NCI-H2107 treated with DMSO at 0.1 percent for 48 hours (cell line): Measurements from ENCODE around the gene HOXB3.

Experiments
- DNase-seq: peaks from one replicate; lab custom pipeline; 2025; ENCODE audit not compliant: unreplicated experiment; lab: John Stamatoyannopoulos, UW

HOXB3 gene

DNA sequence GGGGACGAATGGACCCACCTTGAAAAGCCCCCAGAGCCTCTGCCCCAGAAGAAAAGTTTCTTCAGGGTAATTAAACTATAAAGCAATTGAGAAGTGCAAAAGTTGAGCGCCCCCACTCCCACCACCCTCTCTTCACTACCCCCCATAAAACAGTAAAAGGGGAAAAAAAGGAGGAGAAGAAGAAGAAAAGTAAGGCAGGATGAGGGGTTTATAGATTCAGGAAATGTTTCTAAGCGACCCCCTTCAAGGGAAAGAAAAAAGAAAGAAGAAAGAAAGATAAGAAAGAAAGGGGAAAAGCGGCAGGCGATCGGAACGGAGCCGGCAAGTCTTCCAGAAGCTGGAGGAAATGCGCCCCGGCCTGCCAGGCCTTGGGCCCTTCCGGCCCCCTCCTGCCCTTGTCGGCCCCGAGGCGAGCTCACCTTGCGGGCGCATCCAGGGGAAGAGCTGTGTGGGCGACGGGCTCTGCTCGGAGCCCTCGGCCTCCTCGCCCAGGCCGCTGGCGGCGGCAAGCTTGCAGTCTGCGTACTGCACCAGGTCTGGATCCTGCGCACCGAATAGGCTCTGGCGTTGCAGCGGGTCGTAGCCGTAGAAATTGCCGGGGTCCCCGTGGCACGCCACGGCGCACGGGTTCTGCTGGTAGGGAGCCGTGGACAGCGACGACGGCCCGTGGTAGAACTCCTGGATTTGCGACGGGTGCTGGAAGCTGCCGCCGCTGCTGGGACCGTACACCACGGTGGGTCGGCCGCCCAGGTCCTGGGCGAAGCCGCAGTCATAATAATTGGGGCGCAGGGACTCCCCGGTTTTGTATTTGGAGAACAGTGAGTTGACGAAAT, 24.0 kb upstream of the HOXB3 start:
- no peak for DNase-seq

DNA sequence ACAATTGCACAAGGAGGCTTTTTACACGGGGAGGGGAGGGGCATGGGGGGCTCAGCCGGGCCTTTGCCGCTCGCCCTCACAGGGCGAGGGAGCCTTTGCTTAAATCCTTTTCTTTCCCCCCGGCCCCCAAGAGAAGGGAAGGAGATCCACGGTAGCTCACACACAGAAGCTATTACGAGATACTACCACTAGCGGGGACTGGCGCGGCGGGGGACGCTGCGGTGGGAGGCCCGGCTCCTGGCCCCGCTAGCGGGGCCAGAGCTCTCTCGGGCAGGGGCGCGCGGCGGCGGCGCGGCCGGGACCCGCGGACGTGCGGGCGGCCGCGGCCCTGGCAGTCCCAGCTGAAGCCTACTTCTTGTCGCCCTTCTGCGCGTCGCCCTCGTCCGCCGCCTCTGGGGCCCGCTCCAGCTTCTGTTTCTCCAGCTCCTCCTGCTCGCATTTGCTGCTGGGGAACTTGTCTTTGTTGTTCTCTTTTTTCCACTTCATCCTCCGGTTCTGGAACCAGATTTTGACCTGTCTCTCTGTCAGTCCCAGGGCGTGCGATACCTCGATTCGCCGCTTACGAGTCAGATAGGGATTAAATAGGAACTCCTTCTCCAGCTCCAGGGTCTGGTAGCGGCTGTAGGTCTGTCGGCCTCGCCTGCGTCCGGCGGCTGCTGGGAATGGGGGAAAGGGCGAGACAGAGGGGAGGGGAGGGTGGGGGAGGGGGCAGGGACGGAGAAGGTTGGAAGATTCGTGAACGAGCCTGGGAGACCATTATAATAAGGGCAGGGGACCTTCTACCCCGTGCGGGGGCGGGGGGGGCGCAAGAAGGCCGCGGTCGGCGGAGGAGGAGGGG, 23.0 kb upstream of the HOXB3 start:
- DNase-seq, result no peak

DNA sequence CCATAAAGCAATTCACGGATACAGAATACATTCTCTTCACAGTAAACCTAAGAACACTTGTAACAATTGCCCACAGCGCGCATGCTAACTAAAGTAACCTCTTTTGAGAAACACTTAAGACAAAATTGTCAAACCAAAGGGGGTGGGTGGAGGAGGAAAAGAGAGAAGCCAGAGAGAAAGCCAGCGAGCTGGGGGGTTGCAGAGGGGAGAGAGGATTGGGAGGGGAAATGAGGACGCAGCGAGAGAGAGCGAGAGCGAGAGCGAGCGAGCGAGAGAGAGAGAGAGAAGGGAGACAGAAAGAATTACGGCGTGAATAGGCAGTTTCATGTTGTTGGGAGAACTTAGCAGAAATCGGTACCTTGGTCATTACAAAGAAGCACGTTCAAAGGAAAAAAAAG, 22.4 kb upstream of the HOXB3 start:
- DNase-seq, result no peak

DNA sequence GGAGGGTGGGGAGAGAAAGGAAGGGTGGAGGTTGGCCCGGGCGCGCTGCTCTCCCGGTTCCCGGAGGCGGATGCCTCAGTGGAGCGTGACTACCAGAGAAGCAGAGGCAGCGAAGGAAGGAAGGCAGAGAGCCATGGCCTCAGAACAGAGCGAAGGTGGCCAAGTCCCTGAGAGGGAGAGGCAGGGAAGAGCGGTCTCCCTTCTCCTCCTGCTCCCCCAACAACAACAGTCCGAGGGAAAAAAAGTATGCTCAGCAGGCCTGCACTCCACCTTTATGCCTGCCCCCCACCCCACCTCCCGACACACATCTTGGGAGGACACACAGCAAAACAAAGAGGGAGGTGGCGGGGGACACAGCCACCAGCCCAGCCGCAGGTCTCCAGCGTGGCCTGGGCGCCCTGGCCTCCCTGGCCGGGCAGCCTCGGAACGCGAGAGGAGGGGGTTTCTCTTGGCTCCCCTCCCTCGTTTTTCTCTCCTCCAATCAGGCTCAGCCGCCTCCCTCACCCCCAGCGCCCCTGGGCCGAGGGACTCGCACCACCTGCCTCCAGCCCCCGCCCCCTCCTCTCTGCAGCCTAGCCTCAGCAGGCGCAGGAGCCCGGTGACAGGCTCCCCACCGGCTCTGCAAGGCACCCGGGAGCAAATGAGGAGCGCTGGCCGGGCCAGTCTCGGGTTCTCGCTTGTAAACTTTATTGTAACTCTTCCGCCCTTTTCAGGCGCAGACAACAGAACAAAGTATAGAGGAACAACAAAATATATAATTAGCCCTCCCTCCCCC, 21.8 kb upstream of the HOXB3 start:
- peak; percentile 81 for DNase-seq

DNA sequence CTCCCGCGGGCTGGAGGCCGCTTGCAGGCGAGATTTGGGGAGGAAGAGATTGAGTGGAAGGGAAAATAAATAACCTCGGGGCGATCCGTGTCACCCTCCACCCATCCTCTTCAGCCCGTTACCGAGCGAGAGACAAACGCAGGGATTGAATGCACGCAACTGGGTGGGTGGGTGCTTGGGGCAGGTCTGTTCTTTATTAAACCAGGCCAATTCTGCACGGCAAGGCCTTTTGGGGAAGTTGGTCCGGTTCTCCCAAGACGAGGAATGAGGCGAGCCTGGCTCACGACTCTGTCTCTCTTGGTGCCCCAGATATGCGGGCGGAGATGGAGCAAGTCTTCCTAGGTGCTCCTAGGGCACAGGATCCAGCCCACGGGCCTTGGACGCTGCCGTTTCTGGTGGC, 21.2 kb upstream of the HOXB3 start:
- no peak for DNase-seq

DNA sequence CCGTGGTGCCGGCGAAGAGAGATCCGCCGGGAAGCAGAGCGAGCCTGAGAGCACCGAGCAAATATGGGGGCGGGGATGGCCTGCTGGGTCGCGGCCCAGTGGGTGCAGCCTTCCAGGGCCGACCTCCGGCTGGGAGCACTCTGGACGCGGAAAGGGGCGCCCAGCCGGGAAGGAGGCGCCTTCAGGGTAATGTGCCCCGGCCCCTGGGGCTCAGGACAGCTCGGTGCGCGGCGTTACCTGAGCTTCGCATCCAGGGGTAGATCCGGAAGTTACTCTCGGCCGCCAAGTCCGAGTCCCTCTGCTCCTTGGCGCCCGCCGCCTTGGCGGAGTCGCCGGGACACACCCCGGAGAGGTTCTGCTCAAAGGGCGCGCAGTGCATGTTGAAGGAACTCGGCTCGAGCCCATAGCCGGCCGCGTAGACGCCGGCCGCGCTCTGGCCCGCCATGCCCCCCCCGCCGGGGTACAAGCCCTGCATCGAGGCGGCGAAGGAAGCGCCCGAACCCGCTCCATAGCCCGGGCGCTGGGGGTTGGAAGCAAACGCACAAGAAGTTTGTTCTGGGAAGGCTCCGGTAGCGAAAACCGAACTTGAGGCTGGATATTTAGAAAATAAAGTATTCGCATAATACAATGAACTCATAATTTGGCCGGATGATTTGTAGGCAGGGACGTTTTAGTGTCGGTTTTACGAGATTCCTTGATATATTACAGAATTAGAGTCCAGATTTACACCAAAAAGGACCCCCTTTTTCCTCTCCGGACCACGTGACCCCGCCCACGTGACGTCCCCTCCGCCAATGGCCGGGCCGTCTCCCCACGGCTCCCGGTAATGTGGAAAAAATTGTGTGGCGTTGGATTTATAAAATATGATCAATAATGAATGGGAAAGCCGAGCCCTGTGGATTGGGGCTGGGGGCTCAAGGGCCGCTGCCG, 20.5 kb upstream of the HOXB3 start, which contains the start of gene HOXB7:
TSS of gene HOXB7 (minus strand) at position 736 of the 930 bp plus-strand sequence. CDS start at position 637, 99 bp downstream.
- peak; percentile 37 for DNase-seq

DNA sequence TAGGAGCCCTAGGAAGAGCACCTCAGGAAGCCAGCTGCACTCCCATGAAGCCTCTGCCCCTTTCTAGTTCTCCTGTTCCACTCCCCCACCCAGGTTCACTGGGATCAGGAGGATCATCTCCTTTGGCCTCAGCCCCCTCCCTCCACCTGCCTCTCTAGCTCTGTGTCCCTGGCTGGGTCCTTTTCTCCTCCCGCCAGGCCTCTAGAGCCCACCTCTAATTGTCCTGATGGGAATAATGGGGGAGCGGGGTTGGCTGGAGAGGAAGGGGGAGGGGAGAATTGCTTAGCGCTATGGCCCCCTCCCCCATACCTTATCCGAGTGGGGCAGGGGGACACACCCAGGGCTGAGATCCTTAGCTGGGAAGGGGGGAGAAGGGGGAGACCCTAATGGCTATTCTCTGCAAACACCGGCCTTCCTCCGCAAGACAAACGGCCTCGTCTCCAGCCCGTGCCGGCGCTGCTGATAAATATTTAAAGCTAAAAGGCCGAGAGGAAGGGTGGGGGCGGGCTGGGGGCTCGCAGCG, 19.8 kb upstream of the HOXB3 start:
- DNase-seq, result no peak

DNA sequence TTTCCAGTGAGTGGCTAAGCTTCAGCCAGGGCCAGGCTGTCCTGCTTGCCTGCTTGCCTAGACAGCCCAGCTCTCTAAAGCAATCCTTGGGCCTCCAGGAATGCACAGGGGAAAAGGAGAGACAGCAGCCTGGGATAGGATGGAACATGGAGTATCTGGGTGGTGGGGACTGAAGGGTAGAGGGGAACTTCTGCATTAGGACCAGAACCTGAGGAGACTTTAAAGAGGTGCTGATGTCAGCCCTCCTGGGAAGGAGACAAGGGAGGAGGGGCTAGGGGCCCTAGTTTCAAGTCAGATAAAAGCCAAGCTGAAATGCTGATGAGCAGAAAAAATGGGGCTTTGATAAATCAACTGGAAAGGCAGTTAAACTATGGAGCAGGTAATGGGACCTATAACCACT, 19.0 kb upstream of the HOXB3 start:
- no peak for DNase-seq

DNA sequence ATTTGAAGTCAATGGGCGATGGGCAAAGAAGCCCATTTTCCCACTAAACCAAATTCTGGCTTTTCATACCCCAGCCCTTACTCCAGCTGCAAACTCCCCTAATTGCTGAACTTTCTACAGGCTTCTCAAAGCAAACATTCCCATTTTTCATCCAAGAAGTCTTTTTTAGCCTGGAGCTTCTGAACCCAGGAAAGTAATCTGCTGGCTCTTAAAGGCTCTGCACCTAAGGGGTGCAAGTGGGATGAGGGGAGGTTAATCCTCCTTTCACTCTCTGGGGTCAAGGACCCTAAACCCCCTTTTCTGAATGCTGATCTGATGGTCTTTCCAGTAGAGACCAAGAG, 18.4 kb upstream of the HOXB3 start:
- no peak for DNase-seq

DNA sequence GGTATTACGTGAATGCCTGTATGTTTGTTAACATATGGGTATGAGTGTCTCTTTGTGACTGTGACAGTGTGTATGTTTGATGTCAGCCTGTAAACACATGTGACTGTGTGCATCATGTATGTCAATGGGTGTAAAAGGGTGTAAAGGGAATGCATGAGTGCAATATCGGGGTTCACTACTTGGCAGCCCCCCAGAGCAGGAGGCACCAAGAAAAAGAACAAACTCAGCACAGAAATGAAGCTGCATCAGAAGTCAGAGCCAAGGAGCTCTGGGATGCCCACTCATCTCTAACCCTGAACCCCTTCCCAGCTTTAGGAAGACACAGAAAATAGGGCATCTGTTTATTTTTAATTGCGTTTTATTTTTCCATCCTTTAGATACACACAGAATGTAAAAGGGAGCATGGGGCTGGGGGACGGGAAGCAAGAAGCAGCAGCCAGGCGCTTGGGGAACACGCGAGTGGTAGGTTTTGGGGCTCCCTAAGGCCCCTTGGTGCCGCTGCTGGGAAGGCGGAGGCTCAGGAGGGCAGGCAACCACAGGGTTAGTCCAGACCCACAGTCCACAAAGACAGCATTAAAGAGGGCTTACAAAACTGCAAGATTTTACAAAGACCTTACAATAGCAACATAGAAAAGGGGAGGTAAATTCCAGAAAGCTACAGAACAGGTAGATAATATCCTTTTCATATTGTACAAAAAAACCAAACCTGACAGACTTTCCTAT, 17.0 kb upstream of the HOXB3 start:
- DNase-seq, result no peak

DNA sequence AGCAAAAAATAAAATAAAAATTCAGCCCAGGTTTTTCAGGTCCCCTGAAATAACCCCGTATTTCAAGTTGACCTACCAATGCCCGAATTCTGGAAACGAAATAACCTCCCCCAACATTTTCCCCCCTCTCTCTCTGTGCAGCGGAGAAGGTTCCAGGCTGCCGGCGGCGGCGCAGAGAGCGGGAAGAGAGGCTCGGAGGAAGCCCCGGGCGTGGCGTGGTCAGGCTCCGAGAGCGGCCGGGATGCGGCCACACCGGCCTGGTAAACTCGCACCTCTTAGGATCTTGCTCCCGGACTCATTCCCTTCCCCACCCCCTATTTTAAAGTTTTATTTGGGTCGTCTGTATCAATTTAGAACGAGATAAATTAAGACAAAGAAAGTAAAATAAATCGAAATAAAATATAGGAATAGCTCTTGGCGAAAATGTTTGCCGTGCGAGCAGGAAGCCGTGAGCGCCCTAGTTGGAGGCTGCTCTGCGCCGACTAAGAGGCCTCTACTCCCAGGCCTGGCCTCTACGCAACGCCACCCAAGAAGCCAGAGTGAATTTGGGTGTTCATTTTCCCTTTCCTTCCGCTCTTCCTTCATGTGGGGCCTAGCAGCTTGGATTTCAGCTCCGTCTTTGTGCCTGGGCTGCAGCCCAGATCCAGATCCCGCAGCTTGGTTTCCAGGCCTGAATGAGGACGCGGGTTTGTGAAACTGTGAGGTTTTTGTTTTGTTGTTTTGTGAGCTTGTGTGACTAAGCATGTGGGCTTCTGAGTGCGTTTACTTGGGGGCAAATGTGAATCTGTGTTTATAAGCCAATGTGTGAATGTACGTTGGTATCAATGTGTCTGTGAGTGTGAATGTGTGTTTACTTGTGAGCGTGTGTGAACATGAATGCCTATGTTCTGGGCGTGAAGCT, 16.2 kb upstream of the HOXB3 start:
- DNase-seq, result no peak

DNA sequence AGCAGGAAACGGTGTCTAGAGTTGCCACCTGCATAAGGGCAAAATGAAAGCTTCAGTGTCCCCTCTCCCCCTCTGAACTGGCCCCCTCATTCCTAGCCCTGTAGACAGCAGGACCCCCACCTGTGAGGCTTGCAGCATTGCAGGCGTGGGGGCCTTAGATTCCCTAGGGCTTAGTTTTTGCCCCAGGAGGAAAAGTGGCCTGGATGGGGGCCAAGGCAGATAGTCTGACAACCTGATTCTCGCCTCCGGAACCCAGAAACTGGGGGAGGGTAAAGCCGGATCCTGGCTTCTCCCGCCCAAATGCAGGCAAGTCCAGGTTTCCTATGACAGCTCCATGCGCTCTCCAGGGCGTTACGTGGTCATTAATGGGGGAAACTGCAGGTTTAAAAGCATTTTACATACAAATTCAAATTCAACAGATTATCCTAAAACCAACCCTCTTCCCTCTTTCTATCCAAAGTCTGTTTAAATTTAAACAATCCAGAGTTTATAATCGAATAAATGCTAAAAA, 15.4 kb upstream of the HOXB3 start:
- DNase-seq, result no peak

DNA sequence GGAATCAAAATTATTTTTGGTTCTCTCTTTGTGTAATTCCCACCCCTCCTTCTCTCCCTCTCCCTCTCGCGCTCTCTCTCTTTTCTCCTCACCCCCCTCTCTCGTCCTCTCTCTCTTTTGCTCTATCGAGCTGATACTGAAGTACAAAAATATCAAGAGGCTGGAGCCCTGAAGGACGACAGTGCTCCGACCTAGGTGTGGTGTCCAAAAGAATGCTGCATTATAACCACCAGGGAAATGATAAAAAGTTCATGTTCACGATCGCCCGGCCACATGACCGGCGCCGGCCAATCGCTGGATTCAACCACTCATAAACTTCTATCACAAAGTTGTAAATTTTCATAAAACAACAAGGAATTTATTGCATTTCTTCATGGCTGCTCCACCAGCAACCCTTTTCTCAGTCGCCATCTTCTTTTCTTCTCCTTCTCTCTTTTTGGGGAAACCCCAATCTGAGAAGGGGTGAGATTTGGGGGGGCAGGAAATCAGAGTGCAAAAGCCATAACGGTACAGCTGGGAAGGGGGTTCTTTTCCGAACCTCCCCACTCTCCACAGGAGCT, 14.8 kb upstream of the HOXB3 start, which contains the start of gene HOXB6:
TSS of gene HOXB6 (minus strand) at position 217 of the 560 bp plus-strand sequence. CDS start 6,836 bp downstream, outside the sequence.
- no peak for DNase-seq

DNA sequence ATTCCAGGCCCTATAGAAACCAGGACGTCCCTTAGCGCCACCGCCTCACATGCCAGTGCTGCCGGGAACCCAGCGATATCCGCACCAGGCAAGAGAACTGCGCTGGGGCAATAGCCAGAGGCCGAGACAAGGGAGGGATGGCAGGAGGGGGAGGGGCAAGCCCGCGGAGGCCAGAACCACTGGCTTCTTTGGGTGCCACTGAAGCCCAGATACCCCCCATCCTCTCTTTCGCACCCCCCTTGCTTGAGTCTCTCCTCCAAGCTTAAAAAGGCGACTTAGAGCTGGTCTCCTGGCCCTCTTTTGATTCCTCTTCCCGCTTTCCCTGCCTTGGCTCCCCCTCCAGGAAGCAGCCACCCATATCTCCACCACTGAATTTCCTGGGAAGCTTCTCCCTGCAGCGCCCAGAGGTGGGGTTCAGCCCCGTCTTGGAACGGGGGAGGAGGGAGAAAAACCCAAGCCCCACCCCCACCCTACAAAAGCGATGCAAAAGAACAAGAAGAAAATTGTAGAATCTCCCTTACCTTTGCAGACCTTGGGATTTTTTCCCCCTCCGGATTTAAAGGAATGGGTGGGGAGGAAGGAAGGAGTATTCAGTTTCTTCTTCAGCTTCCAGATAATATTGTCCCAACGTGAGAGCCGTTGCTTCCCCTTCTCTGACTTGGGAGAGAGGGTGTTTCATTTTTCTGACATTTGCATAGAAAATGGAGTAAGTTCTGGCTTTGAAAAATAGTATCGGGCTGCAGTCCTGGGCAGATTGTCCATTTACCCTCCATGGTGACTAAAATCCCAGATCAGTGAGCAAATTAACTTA, 14.1 kb upstream of the HOXB3 start:
- DNase-seq, result no peak

DNA sequence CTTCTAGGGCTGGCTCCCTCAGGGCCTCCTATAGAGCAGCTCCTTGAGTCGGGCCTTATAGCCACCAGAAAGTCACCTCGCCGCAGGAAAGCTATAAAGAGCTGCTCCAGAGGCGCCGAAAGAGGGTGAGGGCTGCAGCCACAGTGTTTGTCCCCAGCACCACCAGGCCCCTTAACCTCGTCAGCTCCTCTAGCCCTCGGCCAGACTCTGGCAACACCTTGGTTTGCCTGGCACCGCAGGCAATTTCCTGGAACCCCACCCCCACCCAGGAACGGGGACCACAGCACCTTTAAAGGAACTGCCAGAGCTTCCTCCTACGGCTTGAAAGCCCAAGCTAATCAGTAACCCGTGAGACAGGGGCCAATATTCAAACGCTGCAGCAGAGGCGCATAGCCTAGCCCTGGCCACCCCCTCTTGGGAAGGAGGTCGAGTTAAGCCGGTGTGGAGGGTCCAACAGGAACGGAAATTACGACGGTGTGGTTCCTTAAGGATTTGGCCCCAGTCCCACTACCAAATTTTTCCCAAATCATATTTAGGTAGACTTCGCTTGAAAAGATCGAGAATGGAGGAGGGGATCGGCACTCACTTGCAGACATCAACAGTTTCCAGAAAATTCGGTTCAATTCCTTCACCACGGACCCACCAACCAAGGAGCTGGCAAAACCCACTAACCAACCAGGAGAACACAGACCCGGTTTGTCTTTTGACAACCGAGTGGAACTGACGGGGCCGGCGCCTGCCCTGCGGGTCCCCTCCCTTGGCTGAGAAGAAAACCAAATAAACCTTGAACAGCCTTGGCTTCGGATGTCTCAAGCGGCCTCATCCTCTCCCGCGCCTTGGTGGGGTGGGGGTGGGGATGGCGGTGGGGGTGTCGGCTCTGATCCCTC, 11.7 kb upstream of the HOXB3 start:
- DNase-seq, result no peak

DNA sequence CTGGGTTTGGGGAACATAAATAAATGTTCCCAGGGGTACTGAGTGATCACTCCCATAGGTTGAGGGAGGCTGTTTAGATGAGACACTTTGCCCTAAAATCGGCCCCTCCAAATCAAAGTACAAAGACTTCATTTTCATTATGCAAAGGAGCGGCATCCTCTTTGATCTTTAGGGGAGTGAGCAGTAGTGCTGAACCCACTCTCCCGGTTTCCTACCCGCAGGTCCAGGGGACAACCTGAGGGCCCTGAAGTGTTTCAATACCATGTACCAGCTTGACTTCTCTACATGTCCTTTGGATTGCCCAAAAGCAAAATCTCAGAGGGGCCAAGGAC, 11.1 kb upstream of the HOXB3 start:
- DNase-seq, result no peak
